ENCODE measurements around the gene FSCN2. TPM values are rescaled to one million over a fixed set of nuclear protein-coding genes. Genes with fewer than 3 reads are reported as not detected.

Gene FSCN2
- polyA plus RNA-seq, 1 of the 3 experiments (the other 2 are of a cell fraction): 2.1 TPM

GRCh38 chr17:81508639-81509206, 19.5 kb upstream of the FSCN2 start:
- no peak for DNase-seq
- TF ChIP-seq TAF1 (IDR thresholded peaks at IDR 0.05; ENCODE audit: borderline replicate concordance, low read depth, low read length): no peak
- TF ChIP-seq PBX3 (IDR thresholded peaks at IDR 0.05): peak; percentile 40; the same call in 1 of the 2 replicates
- TF ChIP-seq SIN3A (IDR thresholded peaks at IDR 0.05; ENCODE audit: borderline replicate concordance, low read depth, low read length): 0 out of 2 replicates have a peak, but pooled peaks have one; percentile 33
- no peak for TF ChIP-seq CTCF (IDR thresholded peaks at IDR 0.05)
- peak; percentile 18; the same call in 1 of the 2 replicates for TF ChIP-seq JUND (IDR thresholded peaks at IDR 0.05)
- no peak for TF ChIP-seq USF1 (IDR thresholded peaks at IDR 0.05; ENCODE audit: borderline replicate concordance, low read depth)
- peak; percentile 6; the same call in 1 of the 2 replicates for TF ChIP-seq POLR2AphosphoS5 (IDR thresholded peaks at IDR 0.05; ENCODE audit: low read depth, low read length)
- TF ChIP-seq USF2 (IDR thresholded peaks at IDR 0.05; ENCODE audit: borderline replicate concordance, low read depth, low read length): no peak
- TF ChIP-seq GABPA (IDR thresholded peaks at IDR 0.05; ENCODE audit: low read depth): no peak
- no peak for TF ChIP-seq NFIC (IDR thresholded peaks at IDR 0.05; ENCODE audit: borderline replicate concordance)
- peak; percentile 6; the same call in 1 of the 2 replicates for TF ChIP-seq ZBTB33 (IDR thresholded peaks at IDR 0.05; ENCODE audit: borderline replicate concordance, low read depth)
- CTCF ChIA-PET: interaction anchor here (0.6 to 3.7 kb wide), 9 partner anchors 10 to 256 kb away, joined by 3 to 15 read pairs (median 5); no protein-coding TSS in a partner anchor
- Histone ChIP-seq H3K27ac (ENCODE audit: low read depth in 2 of 2, low read length in 1 of 2) (peak overlapping the region in 1 of 2 experiments; percentile 42; a peak in 1 of 4 replicates), H3K27me3 (ENCODE audit: insufficient read depth) (no peaks in the 10 kb centered on the region), H3K79me2 (ENCODE audit: insufficient read depth) (peaks cover 55% of the 10 kb centered on the region), H3K4me1 (ENCODE audit: control insufficient read depth in 1 of 2, insufficient read depth in 2 of 2, low read depth in 1 of 2, low read length in 1 of 2) (peaks cover 0 to 34% of the 10 kb centered on the region in 2 experiments; a peak in 1 of 4 replicates), H3K9me2 (no peaks in the 10 kb centered on the region), H4K20me1 (ENCODE audit: insufficient read depth) (peaks cover 64% of the 10 kb centered on the region), H2AFZ (ENCODE audit: low read depth) (no peak overlapping the region), H3K9ac (peak overlapping the region; percentile 81; the same call in 1 of the 2 replicates), H3K4me2 (peak overlapping the region; percentile 93), H3K4me3 (ENCODE audit: low read depth in 2 of 2, low read length in 1 of 2) (peak overlapping the region; percentile 70 to 91; a peak in 3 of 4 replicates), H3K9me3 (no peaks in the 10 kb centered on the region), H3F3A (replicated peaks; ENCODE audit: insufficient read depth) (peaks cover 87% of the 10 kb centered on the region), H3K36me3 (replicated peaks in 1 of 2; ENCODE audit: control insufficient read depth in 1 of 2, insufficient read depth in 2 of 2, low read length in 1 of 2) (peaks cover 32 to 42% of the 10 kb centered on the region in 2 experiments)
- WGBS (ENCODE audit: low lambda C conversion rate): 84% methylated on average over 10 of the region's 10 CpGs
- POLR2A ChIA-PET: interaction anchor here (0.6 to 1.6 kb wide), 5 partner anchors 8 to 60 kb away, joined by 3 to 4 read pairs (median 3); no protein-coding TSS in a partner anchor

All from SK-N-SH (cell line).